ENCODE measurements around the gene SMIM30. TPM values are rescaled to one million over a fixed set of nuclear protein-coding genes. Genes with fewer than 3 reads are reported as not detected.

The SMIM30 gene
- total RNA-seq, 1 experiment from 2014 or later = 55.8 TPM

DNA sequence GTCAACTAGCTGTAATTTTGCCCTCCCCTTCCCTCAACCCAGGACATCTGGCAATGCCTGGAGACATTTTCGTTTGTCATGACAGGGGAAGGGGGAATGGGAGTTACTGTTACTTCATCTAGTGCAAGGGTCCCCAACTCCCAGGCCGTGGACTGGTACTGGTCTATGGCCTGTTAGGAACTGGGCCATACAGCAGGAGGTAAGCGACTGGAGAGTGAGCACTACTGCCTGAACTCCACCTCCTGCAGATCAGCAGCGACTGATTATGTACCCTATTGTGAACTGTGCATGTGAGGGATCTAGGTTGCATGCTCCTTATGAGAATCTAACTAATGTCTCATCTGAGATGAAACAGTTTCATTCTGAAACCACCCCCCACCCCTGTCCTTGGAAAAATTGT is 22.6 kb upstream of the SMIM30 start:
- Histone ChIP-seq H3K9me2 (ENCODE audit: insufficient read depth) (no peaks in the 10 kb centered on the region), H2AFZ (ENCODE audit: low read depth, low read length, poor library complexity, severe bottlenecking) (no peak overlapping the region), H3K9ac (ENCODE audit: low read length) (no peak overlapping the region), H3K27ac (ENCODE audit: low read depth, low read length) (no peak overlapping the region), H3K9me3 (ENCODE audit: control insufficient read depth in 1 of 2, insufficient read depth in 1 of 2, low read depth in 1 of 2, low read length in 2 of 2) (no peaks in the 10 kb centered on the region), H3K36me3 (ENCODE audit: control insufficient read depth in 1 of 2, insufficient read depth in 2 of 2, low read length in 2 of 2) (no peaks in the 10 kb centered on the region), H3K27me3 (ENCODE audit: insufficient read depth, low read length) (no peaks in the 10 kb centered on the region), H3K79me2 (ENCODE audit: insufficient read depth, low read length) (no peaks in the 10 kb centered on the region), H3K4me3 (replicated peaks in 1 of 2; ENCODE audit: low read depth in 1 of 2, low read length in 2 of 2) (no peak overlapping the region), H3K4me1 (ENCODE audit: control insufficient read depth in 1 of 2, insufficient read depth in 2 of 2, low read length in 2 of 2) (no peaks in the 10 kb centered on the region), H4K20me1 (ENCODE audit: insufficient read depth) (no peaks in the 10 kb centered on the region), H3K4me2 (ENCODE audit: low read length) (no peak overlapping the region)
- ChIA-PET CTCF (no interaction called here), POLR2A (no interaction called here), RAD21 (ENCODE audit: low non-redundant PET in 1 of 2, low total read pairs in 2 of 2, uncharacterized antibody in 2 of 2, unreplicated experiment in 2 of 2) (no interaction called here)
- intact Hi-C loops (cut with micrococcal nuclease) = no loop called here
- no peak for ATAC-seq
- DNase-seq (ENCODE audit: low read depth, low spot score) = no peak
- BruUV-seq (replicated peaks) = no TSS peak
- TF ChIP-seq, protein P1, sequence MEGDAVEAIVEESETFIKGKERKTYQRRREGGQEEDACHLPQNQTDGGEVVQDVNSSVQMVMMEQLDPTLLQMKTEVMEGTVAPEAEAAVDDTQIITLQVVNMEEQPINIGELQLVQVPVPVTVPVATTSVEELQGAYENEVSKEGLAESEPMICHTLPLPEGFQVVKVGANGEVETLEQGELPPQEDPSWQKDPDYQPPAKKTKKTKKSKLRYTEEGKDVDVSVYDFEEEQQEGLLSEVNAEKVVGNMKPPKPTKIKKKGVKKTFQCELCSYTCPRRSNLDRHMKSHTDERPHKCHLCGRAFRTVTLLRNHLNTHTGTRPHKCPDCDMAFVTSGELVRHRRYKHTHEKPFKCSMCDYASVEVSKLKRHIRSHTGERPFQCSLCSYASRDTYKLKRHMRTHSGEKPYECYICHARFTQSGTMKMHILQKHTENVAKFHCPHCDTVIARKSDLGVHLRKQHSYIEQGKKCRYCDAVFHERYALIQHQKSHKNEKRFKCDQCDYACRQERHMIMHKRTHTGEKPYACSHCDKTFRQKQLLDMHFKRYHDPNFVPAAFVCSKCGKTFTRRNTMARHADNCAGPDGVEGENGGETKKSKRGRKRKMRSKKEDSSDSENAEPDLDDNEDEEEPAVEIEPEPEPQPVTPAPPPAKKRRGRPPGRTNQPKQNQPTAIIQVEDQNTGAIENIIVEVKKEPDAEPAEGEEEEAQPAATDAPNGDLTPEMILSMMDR (IDR thresholded peaks at IDR 0.05 in 2 of 3, conservative IDR thresholded peaks at IDR 0.05 in 1 of 3; ENCODE audit: borderline replicate concordance in 1 of 3, insufficient read depth in 1 of 3, low read depth in 2 of 3, low read length in 2 of 3) = no peak
- no peak for TF ChIP-seq ZFX (IDR thresholded peaks at IDR 0.05)
- TF ChIP-seq ZNF274 (IDR thresholded peaks at IDR 0.05; ENCODE audit: low read depth, low read length) = no peak
- no peak for TF ChIP-seq POLR2AphosphoS5 (IDR thresholded peaks at IDR 0.05; ENCODE audit: low read depth, low read length)
- no peak for TF ChIP-seq RAD21 (IDR thresholded peaks at IDR 0.05; ENCODE audit: low read depth)
- no peak for TF ChIP-seq JUND (IDR thresholded peaks at IDR 0.05)
- TF ChIP-seq, protein P2, sequence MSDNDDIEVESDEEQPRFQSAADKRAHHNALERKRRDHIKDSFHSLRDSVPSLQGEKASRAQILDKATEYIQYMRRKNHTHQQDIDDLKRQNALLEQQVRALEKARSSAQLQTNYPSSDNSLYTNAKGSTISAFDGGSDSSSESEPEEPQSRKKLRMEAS (IDR thresholded peaks at IDR 0.05) = no peak
- TF ChIP-seq FOSL1 (IDR thresholded peaks at IDR 0.05; ENCODE audit: low read depth) = no peak

DNA sequence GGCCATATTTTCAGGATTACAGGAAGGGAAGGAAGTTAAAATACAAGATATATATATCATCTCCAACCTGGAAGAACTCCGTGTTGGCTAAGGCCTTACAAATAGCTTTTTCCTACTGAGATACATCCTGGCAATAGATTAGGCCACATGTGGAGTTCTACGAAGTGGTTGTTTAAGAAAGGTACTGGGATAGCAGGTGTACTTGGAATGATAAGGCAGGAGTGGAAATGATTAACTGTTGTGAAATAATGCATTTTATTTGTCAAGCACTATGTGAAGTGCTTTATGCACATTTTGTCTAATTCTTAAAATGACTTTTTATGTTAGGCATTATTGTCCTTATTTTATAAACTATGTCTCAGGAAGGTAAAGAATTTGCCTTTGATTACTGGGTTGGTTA is 18.9 kb upstream of the SMIM30 start:
- intact Hi-C loops (cut with micrococcal nuclease) = no loop called here
- ChIA-PET POLR2A (no interaction called here), CTCF (no interaction called here), RAD21 (ENCODE audit: low non-redundant PET in 1 of 2, low total read pairs in 2 of 2, uncharacterized antibody in 2 of 2, unreplicated experiment in 2 of 2) (no interaction called here)
- no peak for TF ChIP-seq SIN3A (IDR thresholded peaks at IDR 0.05; ENCODE audit: low read depth)
- TF ChIP-seq, protein P3, sequence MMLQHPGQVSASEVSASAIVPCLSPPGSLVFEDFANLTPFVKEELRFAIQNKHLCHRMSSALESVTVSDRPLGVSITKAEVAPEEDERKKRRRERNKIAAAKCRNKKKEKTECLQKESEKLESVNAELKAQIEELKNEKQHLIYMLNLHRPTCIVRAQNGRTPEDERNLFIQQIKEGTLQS (IDR thresholded peaks at IDR 0.05) = no peak
- TF ChIP-seq CBX3 (IDR thresholded peaks at IDR 0.05; ENCODE audit: low read depth) = no peak
- TF ChIP-seq, protein P4, sequence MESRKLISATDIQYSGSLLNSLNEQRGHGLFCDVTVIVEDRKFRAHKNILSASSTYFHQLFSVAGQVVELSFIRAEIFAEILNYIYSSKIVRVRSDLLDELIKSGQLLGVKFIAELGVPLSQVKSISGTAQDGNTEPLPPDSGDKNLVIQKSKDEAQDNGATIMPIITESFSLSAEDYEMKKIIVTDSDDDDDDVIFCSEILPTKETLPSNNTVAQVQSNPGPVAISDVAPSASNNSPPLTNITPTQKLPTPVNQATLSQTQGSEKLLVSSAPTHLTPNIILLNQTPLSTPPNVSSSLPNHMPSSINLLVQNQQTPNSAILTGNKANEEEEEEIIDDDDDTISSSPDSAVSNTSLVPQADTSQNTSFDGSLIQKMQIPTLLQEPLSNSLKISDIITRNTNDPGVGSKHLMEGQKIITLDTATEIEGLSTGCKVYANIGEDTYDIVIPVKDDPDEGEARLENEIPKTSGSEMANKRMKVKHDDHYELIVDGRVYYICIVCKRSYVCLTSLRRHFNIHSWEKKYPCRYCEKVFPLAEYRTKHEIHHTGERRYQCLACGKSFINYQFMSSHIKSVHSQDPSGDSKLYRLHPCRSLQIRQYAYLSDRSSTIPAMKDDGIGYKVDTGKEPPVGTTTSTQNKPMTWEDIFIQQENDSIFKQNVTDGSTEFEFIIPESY (IDR thresholded peaks at IDR 0.05; ENCODE audit: extremely low read depth, insufficient replicate concordance, low read length) = no peak
- TF ChIP-seq, protein P2 (IDR thresholded peaks at IDR 0.05) = no peak
- Histone ChIP-seq H3K4me1 (ENCODE audit: control insufficient read depth in 1 of 2, insufficient read depth in 2 of 2, low read length in 2 of 2) (no peaks in the 10 kb centered on the region), H3K79me2 (ENCODE audit: insufficient read depth, low read length) (no peaks in the 10 kb centered on the region), H3K36me3 (ENCODE audit: control insufficient read depth in 1 of 2, insufficient read depth in 2 of 2, low read length in 2 of 2) (no peaks in the 10 kb centered on the region), H3K4me3 (replicated peaks in 1 of 2; ENCODE audit: low read depth in 1 of 2, low read length in 2 of 2) (no peak overlapping the region), H2AFZ (ENCODE audit: low read depth, low read length, poor library complexity, severe bottlenecking) (no peak overlapping the region), H3K27me3 (ENCODE audit: insufficient read depth, low read length) (no peaks in the 10 kb centered on the region), H4K20me1 (ENCODE audit: insufficient read depth) (no peaks in the 10 kb centered on the region), H3K9me3 (ENCODE audit: control insufficient read depth in 1 of 2, insufficient read depth in 1 of 2, low read depth in 1 of 2, low read length in 2 of 2) (no peaks in the 10 kb centered on the region), H3K4me2 (ENCODE audit: low read length) (no peak overlapping the region), H3K9me2 (ENCODE audit: insufficient read depth) (no peaks in the 10 kb centered on the region), H3K9ac (ENCODE audit: low read length) (no peak overlapping the region), H3K27ac (ENCODE audit: low read depth, low read length) (no peak overlapping the region)
- ATAC-seq = no peak
- BruUV-seq (replicated peaks) = no TSS peak
- DNase-seq (ENCODE audit: low read depth, low spot score) = no peak
